H1 (cell line): Measurements from ENCODE around the gene THAP4. TPM values are rescaled to one million over a fixed set of nuclear protein-coding genes. Genes with fewer than 3 reads are reported as not detected.

ENCODE experiments used
- CTCF ChIA-PET: fragments of 300-600 bp; sonication (Branson Sonifier 250); formaldehyde crosslinking; loops from one replicate; lab custom pipeline; 2021; ENCODE audit not compliant: partially characterized antibody; lab: Charles Lee
- POLR2A ChIA-PET: fragments of 300-600 bp; sonication (Branson Sonifier 250); formaldehyde crosslinking; loops from one replicate; lab custom pipeline; 2021; ENCODE audit warnings: inconsistent platforms; ENCODE audit not compliant: partially characterized antibody; lab: Charles Lee
- DNase-seq, 2 experiments: peaks; one replicate each; pipeline versions ENCODE4 v3.0.0 to v3.0.0-alpha.2; 2010 to 2022; ENCODE audit warnings: low spot score in 2 of 2, low read depth in 1 of 2, mixed read lengths in 1 of 2
- FAIRE-seq: peaks from 2 replicates; lab custom pipeline; 2011; peaks lifted over from hg19 to GRCh38; lab: Jason Lieb, UNC
- H2AFZ ChIP-seq: 2 replicates; pipeline ENCODE4 v1.8.1; 2012; ENCODE audit warnings: low read length, inconsistent platforms
- H2AK5ac ChIP-seq: 2 replicates; pipeline ENCODE4 v1.6.1; 2013; ENCODE audit warnings: low read depth, low read length
- H2BK120ac ChIP-seq: replicated peaks from 2 replicates; pipeline ENCODE3; 2013; ENCODE audit warnings: low read depth, low read length, inconsistent platforms
- H2BK12ac ChIP-seq: 2 replicates; pipeline ENCODE4 v1.6.1; 2013; ENCODE audit warnings: low read depth, low read length
- H2BK15ac ChIP-seq: 2 replicates; pipeline ENCODE4 v1.6.1; 2013; ENCODE audit warnings: low read length
- H2BK20ac ChIP-seq: 2 replicates; pipeline ENCODE4 v1.6.1; 2013; ENCODE audit warnings: low read length
- H2BK5ac ChIP-seq: 2 replicates; pipeline ENCODE4 v1.6.1; 2013; ENCODE audit warnings: low read depth, low read length
- H3K14ac ChIP-seq: 2 replicates; pipeline ENCODE4 v1.6.1; 2013; ENCODE audit warnings: inconsistent platforms; ENCODE audit not compliant: insufficient read length
- H3K18ac ChIP-seq: 2 replicates; pipeline ENCODE4 v1.6.1; 2013; ENCODE audit warnings: low read length; ENCODE audit errors: extremely low read depth
- H3K23ac ChIP-seq: 2 replicates; pipeline ENCODE4 v1.6.1; 2013; ENCODE audit warnings: inconsistent platforms; ENCODE audit not compliant: insufficient read length
- H3K23me2 ChIP-seq: 2 replicates; pipeline ENCODE4 v1.6.1; 2013; ENCODE audit warnings: low read depth, low read length
- H3K27ac ChIP-seq: 2 replicates; pipeline ENCODE4 v1.6.1; 2011; ENCODE audit warnings: low read depth, low read length, inconsistent platforms
- H3K27me3 ChIP-seq, 4 experiments: replicated peaks in 1 of 4; 1 replicate in 1 of 4; 2 replicates in 3 of 4; pipeline versions ENCODE4 v1.6.1 to v1.8.1; 2011 to 2013; ENCODE audit warnings: low read length in 3 of 4, mild to moderate bottlenecking in 3 of 4, inconsistent platforms in 2 of 4, mixed read lengths in 2 of 4, moderate library complexity in 1 of 4; ENCODE audit not compliant: control insufficient read depth in 3 of 4, insufficient read depth in 3 of 4; ENCODE audit errors: extremely low read depth in 1 of 4
- H3K36me3 ChIP-seq, 4 experiments: 2 replicates each; pipeline versions ENCODE4 v1.6.1 to v1.8.1; 2011 to 2013; ENCODE audit warnings: mild to moderate bottlenecking in 4 of 4, low read length in 3 of 4, moderate library complexity in 2 of 4, control low read depth in 1 of 4, inconsistent platforms in 1 of 4; ENCODE audit not compliant: insufficient read depth in 4 of 4, control insufficient read depth in 2 of 4
- H3K4ac ChIP-seq: replicated peaks from 2 replicates; pipeline ENCODE3; 2013; ENCODE audit warnings: low read length, low read depth, mixed read lengths, inconsistent platforms; ENCODE audit not compliant: insufficient read length
- H3K4me1 ChIP-seq, 4 experiments: replicated peaks in 1 of 4; 1 replicate in 1 of 4; 2 replicates in 3 of 4; pipeline versions ENCODE4 v1.6.1 to v1.8.1; 2011 to 2013; ENCODE audit warnings: low read length in 3 of 4, inconsistent platforms in 2 of 4, mixed read lengths in 1 of 4; ENCODE audit not compliant: insufficient read depth in 4 of 4, control insufficient read depth in 3 of 4
- H3K4me2 ChIP-seq, 2 experiments: 2 replicates each; pipeline versions ENCODE4 v1.6.1 to v1.8.1; 2011 to 2013; ENCODE audit warnings: low read depth in 2 of 2, low read length in 2 of 2, control low read depth in 1 of 2, inconsistent platforms in 1 of 2, mild to moderate bottlenecking in 1 of 2; ENCODE audit not compliant: insufficient read depth in 1 of 2
- H3K4me3 ChIP-seq, 4 experiments: fragments of 200-600, 300-600 bp in 1 of 4; sonication (generic), shearing (Covaris generic), sonication (Bioruptor Twin) in 1 of 4; 2 replicates each; pipeline versions ENCODE4 v1.5.1 to v1.8.1; 2011 to 2016; ENCODE audit warnings: low read length in 4 of 4, low read depth in 3 of 4, control low read depth in 2 of 4, inconsistent platforms in 2 of 4, mild to moderate bottlenecking in 2 of 4, mixed read lengths in 1 of 4, moderate library complexity in 1 of 4; ENCODE audit not compliant: insufficient read depth in 2 of 4; ENCODE audit errors: extremely low read depth in 1 of 4
- H3K56ac ChIP-seq: replicated peaks from 2 replicates; pipeline ENCODE3; 2013; ENCODE audit warnings: low read depth, mild to moderate bottlenecking, mixed read lengths, low read length, inconsistent platforms; ENCODE audit not compliant: insufficient read length
- H3K79me1 ChIP-seq: 2 replicates; pipeline ENCODE4 v1.6.1; 2013; ENCODE audit warnings: low read depth, low read length, control low read depth
- H3K79me2 ChIP-seq, 2 experiments: 2 replicates each; pipeline versions ENCODE4 v1.6.1 to v1.8.1; 2012 to 2013; ENCODE audit warnings: low read length in 2 of 2, mild to moderate bottlenecking in 2 of 2, inconsistent platforms in 1 of 2; ENCODE audit not compliant: insufficient read depth in 2 of 2, control insufficient read depth in 1 of 2
- H3K9ac ChIP-seq, 4 experiments: replicated peaks in 1 of 4; 1 replicate in 1 of 4; 2 replicates in 3 of 4; pipeline versions ENCODE4 v1.6.1 to v1.8.1; 2011 to 2013; ENCODE audit warnings: low read depth in 3 of 4, low read length in 3 of 4, control low read depth in 2 of 4, mild to moderate bottlenecking in 2 of 4, moderate library complexity in 2 of 4, inconsistent platforms in 1 of 4; ENCODE audit errors: extremely low read depth in 1 of 4
- H3K9me3 ChIP-seq, 2 experiments: 2 replicates each; pipeline versions ENCODE4 v1.6.1 to v1.8.1; 2012 to 2013; ENCODE audit warnings: mild to moderate bottlenecking in 2 of 2, moderate library complexity in 2 of 2, control low read depth in 1 of 2, inconsistent platforms in 1 of 2, low read depth in 1 of 2, low read length in 1 of 2, mixed read lengths in 1 of 2; ENCODE audit not compliant: insufficient read depth in 2 of 2
- H4K20me1 ChIP-seq, 2 experiments: replicated peaks in 1 of 2; 2 replicates each; pipeline versions ENCODE3 to v1.8.1; 2011 to 2013; ENCODE audit warnings: inconsistent platforms in 2 of 2, low read length in 2 of 2, mild to moderate bottlenecking in 1 of 2; ENCODE audit not compliant: insufficient read depth in 2 of 2, control insufficient read depth in 1 of 2
- H4K5ac ChIP-seq: 2 replicates; pipeline ENCODE4 v1.6.1; 2013; ENCODE audit warnings: low read length, low read depth, mixed read lengths, inconsistent platforms; ENCODE audit not compliant: insufficient read length
- H4K8ac ChIP-seq: 2 replicates; pipeline ENCODE4 v1.8.0; 2013; ENCODE audit warnings: mild to moderate bottlenecking, moderate library complexity, low read length, inconsistent platforms; ENCODE audit not compliant: insufficient read depth; ENCODE audit errors: extremely low read depth
- H4K91ac ChIP-seq: replicated peaks from 2 replicates; pipeline ENCODE3; 2013; ENCODE audit warnings: low read length, mixed read lengths, inconsistent platforms; ENCODE audit not compliant: insufficient read length
- BACH1 ChIP-seq: IDR thresholded peaks from 2 replicates; pipeline ENCODE4 v1.6.1; 2012; ENCODE audit warnings: low read length, improper control_type of control experiment
- CBX5 ChIP-seq: fragments of 300-800, 300-1000 bp; sonication (generic); IDR thresholded peaks from 2 replicates; pipeline ENCODE4 v1.7.1; 2016; ENCODE audit warnings: antibody characterized with exemption, low read length, low read depth
- CEBPB ChIP-seq: IDR thresholded peaks from 2 replicates; pipeline ENCODE4 v1.6.1; 2012; ENCODE audit warnings: low read depth, low read length
- CHD1 ChIP-seq: IDR thresholded peaks from 2 replicates; pipeline ENCODE4 v1.6.1; 2012; ENCODE audit warnings: low read depth, low read length, improper control_type of control experiment
- CREB1 ChIP-seq: IDR thresholded peaks from 2 replicates; pipeline ENCODE4 v1.6.1; 2012; ENCODE audit warnings: inconsistent platforms
- EGR1 ChIP-seq: IDR thresholded peaks from 2 replicates; pipeline ENCODE4 v1.6.1; 2011; ENCODE audit warnings: low read depth, low read length, borderline replicate concordance
- EZH2 ChIP-seq: fragments of 200-600 bp; sonication (generic); IDR thresholded peaks from 2 replicates; pipeline ENCODE4 v1.7.1; 2012; ENCODE audit warnings: low read depth, mild to moderate bottlenecking, moderate library complexity, low read length, inconsistent platforms; ENCODE audit not compliant: severe bottlenecking
- GTF2F1 ChIP-seq: IDR thresholded peaks from 2 replicates; pipeline ENCODE4 v1.6.1; 2012; ENCODE audit warnings: low read depth, low read length, improper control_type of control experiment, borderline replicate concordance
- NRF1 ChIP-seq: IDR thresholded peaks from 2 replicates; pipeline ENCODE4 v1.6.1; 2011; ENCODE audit warnings: mild to moderate bottlenecking, low read depth, low read length, improper control_type of control experiment
- RNF2 ChIP-seq: fragments of 200-900, 300-1000 bp; sonication (generic); IDR thresholded peaks from 2 replicates; pipeline ENCODE4 v1.7.1; 2016; ENCODE audit warnings: borderline replicate concordance, low read depth, mild to moderate bottlenecking, antibody characterized with exemption, low read length; ENCODE audit not compliant: poor library complexity, severe bottlenecking; ENCODE audit errors: missing control alignments
- SP1 ChIP-seq: IDR thresholded peaks from 2 replicates; pipeline ENCODE4 v1.6.1; 2011; ENCODE audit warnings: low read depth, low read length
- SP4 ChIP-seq: IDR thresholded peaks from 2 replicates; pipeline ENCODE4 v1.6.1; 2012; ENCODE audit warnings: low read length, inconsistent platforms
- TAF7 ChIP-seq: optimal IDR thresholded peaks from 2 replicates; pipeline ENCODE3; 2011; ENCODE audit warnings: low read depth, mild to moderate bottlenecking, inconsistent platforms, low read length, moderate library complexity, borderline replicate concordance
- ZNF274 ChIP-seq: IDR thresholded peaks from 2 replicates; pipeline ENCODE4 v1.7.0; 2012; ENCODE audit warnings: low read length, borderline replicate concordance; ENCODE audit errors: extremely low read depth
- WGBS, 2 experiments: shearing (Covaris generic) in 1 of 2; methylation state at CpG; one replicate each; pipeline versions ENCODE4 v1.1.6 to v1.1.7; 2013 to 2015; ENCODE audit warnings: low lambda C conversion rate in 2 of 2, mixed read lengths in 2 of 2, inconsistent platforms in 1 of 2, low coverage in 1 of 2, missing lambda C conversion rate in 1 of 2; ENCODE audit not compliant: insufficient replicate concordance in 2 of 2, insufficient coverage in 1 of 2, insufficient read length in 1 of 2; ENCODE audit errors: extremely low coverage in 1 of 2, missing lambda C conversion rate in 1 of 2; 5-methylcytosine and 5-hydroxymethylcytosine counted together
- polyA plus RNA-seq, 7 experiments: library from polyadenylated mRNA; depleted of rRNA in 3 of 7; stranded (reverse) in 5 of 7; unstranded in 2 of 7; fragments of >200 nt in 5 of 7; fragments of 200-250 nt in 2 of 7; gene quantifications; 1 replicate in 5 of 7; 2 replicates in 1 of 7; 4 replicates in 1 of 7; pipeline versions ENCODE4 v1.2.1 to v1.2.3, GENCODE V29; 2011 to 2013; ENCODE audit warnings: missing spikeins in 2 of 7, mixed read lengths in 2 of 7
- total RNA-seq: library from RNA; stranded (reverse); fragmentation: NEBNext Ultra II Directional; extraction: Animal tissue kit (Norgen Biotek cat#: 25700); gene quantifications from 2 replicates; pipeline ENCODE4 v1.2.1, GENCODE V29; 2021

THAP4 gene
- total and polyA plus RNA-seq, 2 of the 8 experiments (the other 6 are each of a cell fraction or from before 2014, with no cell fraction given): 78.9 to 83.6 TPM

DNA sequence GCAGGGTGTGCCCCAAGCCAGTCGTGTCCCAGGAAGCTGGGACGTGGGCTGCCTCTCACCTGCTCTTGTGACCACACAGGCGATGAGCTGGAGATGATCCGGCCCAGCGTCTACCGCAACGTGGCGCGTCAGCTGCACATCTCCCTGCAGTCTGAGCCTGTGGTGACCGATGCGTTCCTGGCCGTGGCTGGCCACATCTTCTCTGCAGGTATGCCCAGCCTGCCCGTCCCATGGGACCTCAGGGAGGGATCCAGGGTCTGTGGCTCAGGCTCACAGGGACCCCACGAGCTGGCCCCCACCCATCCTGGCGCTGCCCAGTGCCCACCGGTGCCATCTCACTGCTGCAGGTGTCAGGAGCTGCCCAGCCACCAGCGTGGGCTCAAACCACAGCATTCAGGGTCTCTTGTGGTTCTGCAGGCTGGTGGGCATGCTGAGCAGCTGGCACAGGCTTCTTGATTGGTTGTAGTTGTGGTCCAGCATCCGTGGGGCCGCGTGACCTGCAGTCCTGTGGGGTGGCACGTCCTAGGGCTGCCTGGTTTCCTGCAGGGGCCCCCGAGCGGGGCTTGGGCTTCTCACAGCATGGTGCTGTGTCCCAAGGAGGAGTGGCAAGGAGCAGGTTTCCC is 74.6 kb downstream of the THAP4 start:
- Histone ChIP-seq H3K23ac (no peak overlapping the region), H2AK5ac (0 out of 2 replicates have a peak overlapping the region, but pooled peaks have one; percentile 10), H3K9me3 (no peaks in the 10 kb centered on the region), H3K18ac (0 out of 2 replicates have a peak overlapping the region, but pooled peaks have one; percentile 19), H2BK5ac (no peak overlapping the region), H3K27me3 (no peaks in the 10 kb centered on the region; a peak in 1 of 7 replicates), H3K4me1 (peaks cover 0 to 10% (median 3%) of the 10 kb centered on the region in 4 experiments; a peak in 4 of 7 replicates), H4K8ac (peak overlapping the region; percentile 25; the same call in 1 of the 2 replicates), H4K5ac (no peak overlapping the region), H3K79me2 (peaks cover 0 to 5% of the 10 kb centered on the region in 2 experiments; a peak in 1 of 4 replicates), H2AFZ (no peak overlapping the region), H2BK20ac (0 out of 2 replicates have a peak overlapping the region, but pooled peaks have one; percentile 18), H2BK12ac (peak overlapping the region; percentile 60; the same call in 1 of the 2 replicates), H3K4me3 (no peak overlapping the region), H2BK120ac (no peak overlapping the region), H4K91ac (no peak overlapping the region), H2BK15ac (no peak overlapping the region), H3K23me2 (peaks cover 8% of the 10 kb centered on the region; the same call in 1 of the 2 replicates), H3K79me1 (peaks cover 5% of the 10 kb centered on the region), H3K4me2 (no peak overlapping the region), H3K4ac (peak overlapping the region; percentile 38), H3K56ac (no peak overlapping the region), H3K9ac (no peak overlapping the region), H3K36me3 (no peaks in the 10 kb centered on the region), H3K14ac (no peak overlapping the region), H4K20me1 (peaks cover 6 to 18% of the 10 kb centered on the region in 2 experiments), H3K27ac (no peak overlapping the region)
- ChIA-PET POLR2A (no interaction called here), CTCF (interaction anchor here (3.0 kb wide), 1 partner anchor 6 kb away, joined by 9 read pairs; no protein-coding TSS in a partner anchor)
- 89% methylated on average over 23 of the region's 23 CpGs; no CpG with 5 or more reads in 1 of the 2 experiments for WGBS, 2 experiments
- no peak for FAIRE-seq
- no peak for DNase-seq
- no peak for TF ChIP-seq BACH1
- no peak for TF ChIP-seq TAF7
- no peak for TF ChIP-seq SP1
- no peak for TF ChIP-seq GTF2F1
- no peak for TF ChIP-seq CEBPB
- no peak for TF ChIP-seq CBX5
- TF ChIP-seq CHD1: no peak
- TF ChIP-seq RNF2: no peak
- TF ChIP-seq EZH2: no peak
- TF ChIP-seq ZNF274: no peak
- TF ChIP-seq CREB1: no peak
- TF ChIP-seq EGR1: no peak
- no peak for TF ChIP-seq SP4
- TF ChIP-seq NRF1: no peak
